Dermis blood vessel endothelial cell (primary cell): ENCODE data around the gene GPR156. TPM values are rescaled to one million over a fixed set of nuclear protein-coding genes. Genes with fewer than 3 reads are reported as not detected.
A peak's percentile ranks its signal among the peaks of the same experiment; 100 is the strongest.
"Not testable (repeated sequence)": the region's sequence is repeated elsewhere in the genome, so short reads cannot be mapped to it uniquely, and the experiment has no call there.

ENCODE experiments used
- DNase-seq: peaks from one replicate; pipeline ENCODE4 v3.0.0; 2010
- total RNA-seq: library from RNA; depleted of rRNA; stranded (reverse); fragments of >200 nt; gene quantifications from 2 replicates; pipeline ENCODE4 v1.2.3, GENCODE V29; 2014

The GPR156 gene
- 0.09 TPM in 1 of 2 replicates, not detected in the other for total RNA-seq

DNA sequence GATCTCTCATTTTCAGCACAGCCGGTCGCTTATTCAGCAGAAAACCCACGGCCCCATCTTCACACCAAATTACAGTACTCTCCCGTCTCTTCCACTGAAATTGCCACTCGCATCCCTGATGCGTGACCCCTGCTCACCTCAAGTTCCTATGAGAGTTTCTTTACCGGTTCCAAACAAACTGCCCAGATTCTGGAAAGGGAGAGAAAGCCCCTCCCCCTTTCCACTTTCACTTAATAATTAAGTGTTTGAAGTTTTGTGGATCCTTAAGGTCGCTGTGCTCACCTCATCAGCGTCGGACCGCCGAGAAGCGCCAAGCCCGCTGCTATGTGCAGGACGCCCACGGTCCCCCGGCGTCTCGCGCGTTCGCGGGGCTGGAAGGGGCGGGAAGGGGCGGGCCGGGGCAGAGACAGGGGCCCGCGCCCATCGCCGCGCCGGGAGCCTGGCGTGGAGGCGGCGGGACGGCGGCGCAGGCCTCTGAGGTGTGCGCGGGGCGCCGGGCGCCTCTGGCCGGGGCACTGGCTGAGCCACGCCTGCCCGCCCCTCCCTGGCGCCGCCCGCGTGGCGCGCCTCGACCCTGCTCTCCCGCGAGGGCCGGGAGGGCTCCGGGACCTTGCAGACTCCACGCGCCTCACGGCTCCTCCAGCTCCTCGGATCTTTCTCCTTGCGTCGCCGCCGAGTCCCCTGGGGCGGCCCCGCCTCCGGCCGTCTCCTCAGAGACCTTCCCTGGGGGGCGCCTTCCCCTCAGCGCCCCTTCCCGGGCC lies at the start of gene GPR156:
GPR156 (minus strand) TSS at position 476 of the 761 bp plus-strand sequence. CDS start 41,124 bp downstream, outside the sequence.
- DNase-seq: peak; percentile 17

DNA sequence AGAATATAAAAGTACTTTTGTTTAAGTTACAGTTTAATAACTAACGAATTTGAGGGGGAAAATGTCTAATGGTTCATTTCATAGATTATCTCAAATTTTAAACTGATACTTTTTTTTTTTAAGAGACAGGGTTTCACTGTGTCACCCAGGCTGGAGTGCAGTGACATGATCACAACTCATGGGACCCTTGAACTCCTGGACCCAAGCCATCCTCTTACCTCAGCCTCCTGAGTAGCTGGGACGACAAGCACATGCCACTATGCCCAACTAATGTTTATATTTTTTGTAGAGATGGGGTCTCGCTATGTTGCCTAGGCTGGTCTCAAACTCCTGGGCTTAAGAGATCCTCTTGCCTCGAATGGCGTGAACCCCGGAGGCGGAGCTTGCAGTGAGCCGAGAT lies 47.6 kb upstream of the GPR156 start:
- no peak for DNase-seq

DNA sequence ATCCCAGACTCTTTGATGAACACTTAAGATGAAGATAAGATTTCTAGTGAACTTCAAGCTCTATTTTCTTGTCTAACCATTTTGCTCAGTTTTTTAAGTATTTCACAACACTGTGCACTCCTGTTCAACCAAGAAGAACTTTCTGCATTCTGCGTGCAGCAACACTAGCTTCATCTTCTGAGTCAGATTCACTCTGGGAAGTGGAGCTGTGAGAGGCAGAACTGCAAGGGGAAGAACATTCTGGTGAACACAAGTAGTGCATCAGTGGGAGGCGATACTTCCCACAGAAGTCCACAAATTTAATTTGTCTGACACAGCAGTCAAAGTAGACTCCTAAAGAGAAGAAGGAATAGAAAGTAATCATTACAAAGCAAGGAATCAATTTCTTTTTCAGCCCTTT lies 46.1 kb upstream of the GPR156 start:
- no peak for DNase-seq

GRCh38 chr3:120326784-120327183 lies 41.8 kb upstream of the GPR156 start:
- no peak for DNase-seq

DNA sequence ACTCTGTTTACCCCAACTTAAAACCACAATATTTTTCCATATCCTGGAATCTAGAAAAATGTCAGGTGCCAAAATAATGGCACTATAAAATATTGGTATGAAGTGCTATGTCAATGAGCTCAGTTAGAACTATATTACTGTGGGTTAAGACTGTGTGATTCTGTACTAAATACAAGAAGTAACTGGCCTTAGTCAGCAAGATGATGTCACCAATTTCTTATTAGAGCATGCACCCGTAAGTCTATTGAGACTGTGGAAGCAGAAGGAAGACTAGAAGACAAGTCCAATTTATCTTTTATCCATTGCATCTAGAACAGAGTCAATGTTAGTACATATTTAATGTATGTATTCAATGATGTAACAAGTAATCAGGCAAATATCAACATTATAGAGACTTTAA lies 39.2 kb upstream of the GPR156 start:
- no peak for DNase-seq

- not testable (repeated sequence) for DNase-seq
Measured at GRCh38 chr3:120323761-120324160, 38.7 kb upstream of the GPR156 start.

DNA sequence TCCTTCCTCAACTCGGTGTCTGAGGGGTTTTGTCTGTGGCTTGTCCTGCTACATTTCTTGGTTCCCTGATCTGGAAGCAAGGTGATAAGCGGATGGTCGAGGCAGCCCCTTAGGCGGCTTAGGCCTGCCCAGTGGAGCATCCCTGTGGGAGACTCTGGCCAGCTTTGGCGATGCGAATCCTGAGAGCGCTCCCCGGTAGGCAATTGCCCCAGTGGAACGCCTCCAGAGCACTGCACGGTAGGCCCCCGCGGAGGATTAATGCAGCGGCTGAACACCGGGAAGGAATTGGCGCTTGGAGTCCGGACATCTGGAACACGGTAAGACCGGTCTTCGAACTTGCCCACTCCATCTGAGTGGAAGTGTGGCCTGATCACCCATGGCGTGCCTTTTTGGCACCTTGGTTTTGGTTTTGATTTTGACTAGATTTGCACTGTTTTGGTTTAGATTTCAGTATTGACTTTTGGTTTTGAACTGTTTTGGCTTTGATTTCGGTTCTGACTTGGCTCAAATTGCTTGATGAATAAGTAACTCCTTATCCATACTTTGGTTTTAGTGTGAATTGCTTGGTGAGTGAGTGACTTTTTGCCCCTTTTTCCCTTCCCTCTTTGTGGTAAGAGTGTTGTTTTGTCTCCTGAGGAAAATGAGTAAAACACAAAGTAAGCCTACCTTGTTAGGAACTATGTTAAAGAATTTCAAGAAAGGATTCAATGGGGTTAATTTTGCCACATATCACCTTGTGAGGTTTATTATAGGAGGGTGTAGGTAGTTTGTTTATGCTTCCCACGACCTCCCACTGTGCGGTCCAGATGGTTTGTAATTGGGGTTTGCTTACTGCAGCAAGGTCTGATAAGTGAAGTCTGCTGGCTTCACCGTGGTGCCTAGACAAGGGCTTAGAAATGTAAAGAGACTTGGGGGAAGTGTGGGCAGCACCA lies 27.1 kb upstream of the GPR156 start:
- no peak for DNase-seq

DNA sequence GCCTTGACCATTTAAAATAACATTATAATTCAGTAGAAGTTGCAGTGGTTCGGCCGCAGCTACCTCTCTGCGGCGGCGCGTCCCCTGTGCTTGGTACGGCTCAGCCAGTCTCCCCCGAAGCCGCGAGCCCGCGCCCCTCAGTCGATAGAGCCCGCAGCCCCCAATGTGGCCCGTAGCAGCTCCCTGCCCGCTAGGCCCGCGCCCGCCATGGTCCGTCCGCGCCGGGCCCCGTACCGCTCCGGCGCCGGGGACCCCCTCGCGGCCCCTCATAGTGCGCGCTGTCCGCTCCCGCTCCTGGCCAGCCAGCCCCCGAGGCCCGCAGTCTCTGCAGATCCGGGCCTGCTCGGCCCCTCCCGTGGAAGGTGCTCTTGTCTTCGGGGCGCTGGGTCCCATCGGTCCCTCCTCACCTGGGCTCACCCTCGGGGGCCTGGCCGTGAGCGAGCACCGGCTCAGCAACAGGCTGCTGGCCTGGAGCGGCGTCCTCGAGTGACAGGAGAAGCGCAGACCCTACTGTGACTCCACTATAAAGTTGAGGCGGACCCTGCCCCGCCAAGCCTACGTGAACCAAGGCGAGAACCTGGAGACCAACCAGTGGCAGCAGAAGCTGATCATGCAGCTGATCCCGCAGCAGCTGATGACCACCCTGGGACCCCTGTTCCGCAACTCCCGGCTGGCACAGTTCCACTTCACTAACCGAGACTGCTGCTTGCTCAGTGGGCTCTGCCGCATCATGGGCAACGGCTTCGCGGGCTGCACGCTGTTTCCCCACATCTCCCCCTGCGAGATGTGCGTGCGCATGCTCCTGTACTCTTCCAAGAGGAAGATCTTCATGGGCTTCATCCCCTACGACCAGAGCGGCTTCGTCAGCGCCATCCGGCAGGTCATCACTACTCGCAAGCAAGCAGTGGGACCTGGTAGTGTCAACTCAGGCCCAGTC lies 21.8 kb upstream of the GPR156 start:
- no peak for DNase-seq

DNA sequence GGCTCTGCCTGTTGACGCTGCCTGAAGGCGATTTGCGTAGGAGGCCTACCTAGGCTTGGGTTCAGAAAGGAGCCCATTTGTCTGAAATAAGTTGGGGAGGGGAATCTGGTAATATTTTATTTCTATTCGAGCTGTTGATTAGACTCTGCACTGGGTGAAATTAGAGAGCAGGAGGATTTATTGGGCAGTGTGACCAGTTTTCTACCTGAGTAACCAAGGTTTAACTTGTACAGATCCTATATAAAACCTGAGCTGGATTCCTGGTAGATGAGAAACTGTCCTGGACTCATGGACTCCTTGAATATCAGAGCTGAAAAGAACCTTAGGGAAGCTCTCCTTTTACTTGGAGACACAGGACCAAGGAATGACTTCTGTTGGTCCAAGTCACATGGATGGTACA lies 19.6 kb upstream of the GPR156 start:
- DNase-seq: no peak

GRCh38 chr3:120302361-120302760 lies 17.3 kb upstream of the GPR156 start:
- no peak for DNase-seq

DNA sequence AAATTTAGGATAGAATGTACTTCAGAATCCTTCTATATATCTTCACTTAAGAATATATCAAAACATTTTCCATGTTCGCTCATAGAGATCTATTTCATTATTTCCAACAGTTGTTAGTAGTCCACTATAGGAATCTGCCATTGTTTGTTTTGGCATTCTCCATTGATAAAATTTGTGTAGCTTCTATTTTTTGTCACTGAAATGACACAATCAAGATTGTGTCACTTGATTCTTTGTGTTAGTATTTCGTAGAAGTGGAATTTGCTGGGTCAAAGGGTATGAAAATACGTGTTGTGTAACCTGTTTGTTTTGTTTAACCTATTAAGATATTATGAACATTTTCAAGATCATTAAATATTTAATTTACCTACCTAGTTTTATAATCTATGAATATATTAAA lies 15.9 kb upstream of the GPR156 start:
- no peak for DNase-seq

DNA sequence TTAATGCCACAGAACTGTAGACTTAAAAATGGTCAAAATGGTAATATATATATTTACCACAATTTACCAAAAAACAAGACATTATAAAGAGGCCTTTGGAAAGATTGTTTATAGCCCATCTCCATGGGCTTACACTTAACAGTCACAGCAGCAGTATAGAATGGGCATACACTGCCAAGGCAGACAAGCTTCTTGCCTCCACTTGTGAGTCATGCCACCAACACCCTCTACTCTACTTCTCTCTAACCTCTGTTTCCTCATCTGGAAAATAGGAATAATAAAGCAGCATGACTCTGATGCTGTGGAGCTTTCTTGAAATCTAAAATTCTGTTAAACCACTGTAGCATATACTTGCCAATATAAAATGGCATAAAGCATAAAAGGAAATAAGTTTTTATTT lies 14.4 kb upstream of the GPR156 start:
- no peak for DNase-seq

DNA sequence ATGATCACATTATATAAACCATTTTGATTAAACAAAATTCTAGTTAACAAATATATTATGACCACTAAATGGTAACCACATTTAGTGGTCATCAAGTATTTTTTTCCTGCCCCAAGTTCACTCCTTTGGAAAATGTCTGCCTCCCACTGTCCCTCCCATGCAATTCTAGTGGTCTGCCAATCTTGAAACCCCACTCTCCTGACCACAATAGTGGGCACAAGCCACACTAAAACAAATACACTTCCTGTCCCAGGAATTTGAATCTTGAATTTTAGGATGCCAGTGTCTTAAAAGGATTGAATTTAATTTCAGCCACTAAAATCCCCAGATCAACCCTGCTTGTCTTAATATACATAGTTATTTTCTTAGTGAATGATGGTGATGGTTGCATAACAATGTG lies 14.0 kb upstream of the GPR156 start:
- DNase-seq: no peak

- DNase-seq: not testable (repeated sequence)
Measured at GRCh38 chr3:120291552-120291951, 6.5 kb upstream of the GPR156 start.

DNA sequence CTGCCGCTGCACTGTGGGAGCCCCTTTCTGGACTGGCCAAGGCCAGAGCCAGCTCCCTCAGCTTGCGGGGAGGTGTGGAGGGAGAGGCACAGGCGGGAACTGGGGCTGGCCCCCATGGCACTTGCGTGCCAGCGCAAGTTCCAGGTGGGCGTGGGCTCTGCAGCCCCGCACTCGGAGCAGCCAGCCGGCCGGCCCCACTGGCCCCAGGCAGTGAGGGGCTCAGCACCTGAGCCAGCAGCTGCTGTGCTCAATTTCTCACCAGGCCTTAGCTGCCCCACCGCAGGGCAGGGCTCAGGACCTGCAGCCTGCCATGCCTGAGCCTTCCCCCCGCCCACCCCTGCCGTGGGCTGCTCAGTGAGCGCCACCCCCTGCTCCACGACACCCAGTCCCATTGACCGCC lies 4.6 kb upstream of the GPR156 start:
- no peak for DNase-seq

GRCh38 chr3:120286465-120286864 lies 1.4 kb upstream of the GPR156 start:
- no peak for DNase-seq

DNA sequence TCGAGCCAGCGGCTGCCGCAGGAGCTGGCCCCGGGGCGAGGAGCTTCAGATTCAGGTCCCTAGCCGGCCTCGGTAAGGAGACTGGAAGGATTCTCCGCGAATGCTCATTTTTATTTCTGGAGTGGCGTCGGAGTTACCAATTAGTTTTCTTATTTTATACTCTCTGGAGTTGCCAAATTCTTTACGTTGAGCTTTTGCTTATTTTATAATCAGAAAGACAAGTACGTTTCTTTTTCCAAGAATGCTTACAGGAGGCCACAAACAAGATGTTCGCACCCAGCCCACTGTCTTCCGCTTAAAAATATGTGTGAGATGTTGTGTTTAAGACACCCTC lies 453 bp upstream of the GPR156 start:
- no peak for DNase-seq

DNA sequence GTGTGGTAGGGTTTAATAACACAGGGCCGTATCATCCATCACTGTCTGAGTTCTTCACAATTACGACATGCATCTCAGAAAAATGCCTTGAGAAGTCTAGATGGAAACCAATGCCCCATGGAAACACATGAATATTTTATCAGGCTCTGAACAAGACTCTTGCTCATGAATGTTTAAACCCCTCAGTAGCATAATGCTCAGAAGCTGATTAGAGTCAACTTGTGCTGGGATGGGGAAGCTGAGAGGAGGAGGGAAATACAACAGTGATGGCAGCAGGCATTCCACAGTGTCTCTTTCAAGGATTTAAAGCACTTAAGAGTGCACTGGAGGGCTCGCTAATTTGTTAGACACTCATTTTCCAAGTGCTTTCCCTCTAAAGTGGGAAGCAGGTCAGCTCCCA lies 3.8 kb downstream of the GPR156 start:
- DNase-seq: no peak

DNA sequence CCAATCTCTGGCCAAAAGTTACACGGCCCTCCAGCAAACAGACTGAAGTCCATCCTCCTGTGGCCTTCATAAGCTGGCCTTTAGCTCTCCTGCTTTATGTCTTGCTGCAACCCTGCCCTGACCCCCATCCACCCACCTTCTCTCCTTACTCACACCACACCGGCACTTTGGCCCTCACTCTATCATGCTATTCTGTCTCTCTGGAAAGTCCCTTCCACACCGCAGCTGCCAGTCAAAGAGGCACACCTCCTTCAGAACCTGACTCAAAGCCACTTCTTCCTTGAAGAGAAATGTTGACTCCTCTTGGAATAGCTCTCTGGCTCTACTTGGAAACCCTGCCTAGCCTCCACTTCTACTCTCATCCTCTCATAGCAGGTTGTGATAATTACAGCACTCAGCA lies 4.5 kb downstream of the GPR156 start:
- DNase-seq: no peak

DNA sequence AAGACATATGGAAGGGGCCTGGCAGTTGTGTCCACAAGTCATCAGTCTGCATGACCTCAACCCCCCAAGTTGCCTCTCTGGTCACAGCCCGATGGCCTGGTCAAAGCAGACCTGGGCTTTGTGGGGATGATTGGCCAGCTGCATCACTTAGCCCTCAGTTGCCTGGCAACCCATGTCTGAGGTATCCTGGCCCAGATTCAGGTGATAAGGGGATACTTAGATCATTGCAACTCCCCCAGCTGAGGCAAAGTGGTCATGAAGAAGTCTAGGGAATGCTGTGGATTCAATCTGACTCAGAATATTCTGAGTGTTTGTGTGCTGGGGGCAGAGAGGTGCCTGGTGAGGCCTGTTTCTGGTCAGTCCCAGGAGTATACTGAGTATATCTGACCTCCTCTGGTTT lies 5.0 kb downstream of the GPR156 start:
- no peak for DNase-seq

GRCh38 chr3:120276767-120277166 lies 8.3 kb downstream of the GPR156 start:
- no peak for DNase-seq

DNA sequence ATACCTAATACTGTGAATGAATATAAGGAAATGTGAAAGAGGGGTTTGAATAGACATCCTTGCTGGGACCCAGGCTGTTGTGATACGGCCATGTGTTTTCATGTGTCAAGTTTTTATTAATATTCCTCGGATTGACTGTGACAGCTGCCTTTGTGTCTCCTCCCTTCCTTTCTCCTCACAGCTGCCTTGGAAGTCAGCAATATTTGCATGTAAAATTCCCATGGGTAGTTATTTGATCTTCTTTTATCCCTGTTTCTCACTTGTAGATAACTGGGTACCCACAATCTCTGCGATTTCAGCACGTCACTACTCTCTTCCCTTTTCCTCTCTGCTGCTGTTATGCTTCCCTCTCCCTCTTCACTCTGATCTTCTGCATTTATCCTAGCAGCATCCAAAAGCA lies 9.4 kb downstream of the GPR156 start:
- DNase-seq: no peak

GRCh38 chr3:120274739-120275167 lies 10.3 kb downstream of the GPR156 start:
- DNase-seq: no peak
